ENCODE data around the gene STAC3. TPM values are rescaled to one million over a fixed set of nuclear protein-coding genes. Genes with fewer than 3 reads are reported as not detected.

Gene STAC3
- total RNA-seq, 1 experiment from 2014 or later: 2.8 TPM

GRCh38 chr12:57199191-57199590, 51.8 kb downstream of the STAC3 start:
- H2AK5ac ChIP-seq (ENCODE audit: insufficient read length, low read length): no peak overlapping the region
- no peak for TF ChIP-seq CTCF (conservative IDR thresholded peaks at IDR 0.05)
- no peak overlapping the region for H3K9ac ChIP-seq (ENCODE audit: extremely low read depth, insufficient read length, low read length)
- H4K8ac ChIP-seq (replicated peaks; ENCODE audit: insufficient read length, low read depth, low read length): no peak overlapping the region
- no peak overlapping the region for H3K27ac Mint-ChIP-seq
- H4K20me1 ChIP-seq (ENCODE audit: control insufficient read depth, insufficient read depth, insufficient read length): no peaks in the 10 kb centered on the region
- H2BK120ac ChIP-seq (ENCODE audit: low read depth, low read length, poor library complexity, severe bottlenecking): no peak overlapping the region
- DNase-seq: no peak
- no peaks in the 10 kb centered on the region for H3K4me1 Mint-ChIP-seq
- no peaks in the 10 kb centered on the region for H3K9me3 Mint-ChIP-seq
- H3K4me2 ChIP-seq (ENCODE audit: insufficient read depth, insufficient read length, low read length): no peak overlapping the region
- H3T11ph ChIP-seq (ENCODE audit: low read length): no peak overlapping the region
- no peaks in the 10 kb centered on the region for H3K79me1 ChIP-seq (ENCODE audit: insufficient read depth, low read depth, low read length, poor library complexity, severe bottlenecking)
- no peak overlapping the region for H3K4me3 Mint-ChIP-seq
- no CpG with 5 or more reads among the region's 15 CpGs for WGBS (ENCODE audit: extremely low coverage, insufficient read length, low lambda C conversion rate)
- H3K79me2 ChIP-seq (ENCODE audit: insufficient read depth, low read length): no peaks in the 10 kb centered on the region
- H3K4ac ChIP-seq (ENCODE audit: low read depth, low read length): no peak overlapping the region
- no peak overlapping the region for H2AFZ ChIP-seq (ENCODE audit: low read length)
- no peak overlapping the region for H2BK20ac ChIP-seq (ENCODE audit: low read depth, low read length, poor library complexity, severe bottlenecking)
- no peaks in the 10 kb centered on the region for H3K27me3 Mint-ChIP-seq (ENCODE audit: low read depth)
- no peak overlapping the region for H3K18ac ChIP-seq (ENCODE audit: insufficient read length, low read depth, low read length)
- H3K27ac ChIP-seq (ENCODE audit: insufficient read length, low read depth, low read length): no peak overlapping the region
- H4K91ac ChIP-seq (ENCODE audit: insufficient read length, low read depth, low read length): no peak overlapping the region
- H4K5ac ChIP-seq (ENCODE audit: insufficient read length, low read depth, low read length): no peak overlapping the region
- no peaks in the 10 kb centered on the region for H3K9me3 ChIP-seq (ENCODE audit: control insufficient read depth, low read depth, low read length)
- no peaks in the 10 kb centered on the region for H3K4me1 ChIP-seq (ENCODE audit: insufficient read depth, low read length)
- no peak overlapping the region for H3K23ac ChIP-seq (ENCODE audit: insufficient read length, low read depth, low read length)
- H2BK12ac ChIP-seq (ENCODE audit: insufficient read length, low read depth, low read length): no peak overlapping the region
- no peaks in the 10 kb centered on the region for H3K23me2 ChIP-seq (ENCODE audit: insufficient read length, low read depth, low read length, poor library complexity, severe bottlenecking)
- H2BK5ac ChIP-seq (ENCODE audit: insufficient read length, low read length): no peak overlapping the region
- H3K14ac ChIP-seq (ENCODE audit: insufficient read depth, low read length): no peak overlapping the region
- H3K36me3 Mint-ChIP-seq (ENCODE audit: insufficient read depth in 1 of 3, low read depth in 3 of 3): peaks cover 57 to 98% (median 97%) of the 10 kb centered on the region in 3 experiments
- H3K56ac ChIP-seq (ENCODE audit: insufficient read length, low read depth, low read length): no peak overlapping the region
- no peak overlapping the region for H2BK15ac ChIP-seq (ENCODE audit: low read depth, low read length)
- no peaks in the 10 kb centered on the region for H3K27me3 ChIP-seq (ENCODE audit: insufficient read depth, low read length)

All from H9 (cell line).